Peyer's patch (tissue), 4 donors: ENCODE results near the gene USP47. TPM values are rescaled to one million over a fixed set of nuclear protein-coding genes. Genes with fewer than 3 reads are reported as not detected.

Experiments used
- DNase-seq, 3 donors: peaks; one replicate each; pipeline ENCODE4 v3.0.0-alpha.2; 2017 to 2019
- H3K27ac ChIP-seq, 4 donors: fragments of 200-600 bp; sonication (generic); one replicate each; pipeline ENCODE4 v1.5.1; 2016 to 2019
- H3K27me3 ChIP-seq, 2 donors: fragments of 200-600 bp; sonication (generic); one replicate each; pipeline ENCODE4 v1.5.1; 2019
- H3K36me3 ChIP-seq, 3 donors: fragments of 200-600 bp; sonication (generic); one replicate each; pipeline ENCODE4 v1.5.1; 2016 to 2019
- H3K4me1 ChIP-seq, 4 donors: fragments of 200-600 bp; sonication (generic); one replicate each; pipeline ENCODE4 v1.5.1; 2016 to 2019
- H3K4me3 ChIP-seq, 4 donors: fragments of 200-600 bp; sonication (generic); 1 replicate in 3 of 4; 2 replicates in 1 of 4; pipeline ENCODE4 v1.5.1; 2016 to 2019; ENCODE audit warnings: mild to moderate bottlenecking in 1 of 4
- H3K9me3 ChIP-seq, 4 donors: fragments of 200-600 bp; sonication (generic); one replicate each; pipeline ENCODE4 v1.5.1; 2016 to 2019; ENCODE audit warnings: mild to moderate bottlenecking in 1 of 4
- POLR2A ChIP-seq, 2 donors: fragments of 450-650 bp; IDR thresholded peaks; one replicate each; pipeline ENCODE4 v1.5.1; 2017; ENCODE audit warnings: antibody characterized with exemption in 2 of 2, mild to moderate bottlenecking in 2 of 2, moderate library complexity in 2 of 2
- total RNA-seq, 4 donors: library from RNA; depleted of rRNA; stranded (reverse); fragments of >200 nt; gene quantifications; one replicate each; pipeline ENCODE4 v1.1.0, GENCODE V29; 2016
- TF ChIP-seq, protein P1 (sequence below), 6 experiments: fragments of 450-650 bp in 4 of 6; fragments of 200-600 bp in 2 of 6; sonication (generic) in 1 of 6; IDR thresholded peaks; one replicate each; pipeline ENCODE4 v1.5.1; 2017 to 2019; ENCODE audit warnings: antibody characterized with exemption in 6 of 6, mild to moderate bottlenecking in 3 of 6, moderate library complexity in 1 of 6

The USP47 gene
- total RNA-seq, 4 donors from 2014 or later, result 62.5 to 170 (median 66.4) TPM

DNA sequence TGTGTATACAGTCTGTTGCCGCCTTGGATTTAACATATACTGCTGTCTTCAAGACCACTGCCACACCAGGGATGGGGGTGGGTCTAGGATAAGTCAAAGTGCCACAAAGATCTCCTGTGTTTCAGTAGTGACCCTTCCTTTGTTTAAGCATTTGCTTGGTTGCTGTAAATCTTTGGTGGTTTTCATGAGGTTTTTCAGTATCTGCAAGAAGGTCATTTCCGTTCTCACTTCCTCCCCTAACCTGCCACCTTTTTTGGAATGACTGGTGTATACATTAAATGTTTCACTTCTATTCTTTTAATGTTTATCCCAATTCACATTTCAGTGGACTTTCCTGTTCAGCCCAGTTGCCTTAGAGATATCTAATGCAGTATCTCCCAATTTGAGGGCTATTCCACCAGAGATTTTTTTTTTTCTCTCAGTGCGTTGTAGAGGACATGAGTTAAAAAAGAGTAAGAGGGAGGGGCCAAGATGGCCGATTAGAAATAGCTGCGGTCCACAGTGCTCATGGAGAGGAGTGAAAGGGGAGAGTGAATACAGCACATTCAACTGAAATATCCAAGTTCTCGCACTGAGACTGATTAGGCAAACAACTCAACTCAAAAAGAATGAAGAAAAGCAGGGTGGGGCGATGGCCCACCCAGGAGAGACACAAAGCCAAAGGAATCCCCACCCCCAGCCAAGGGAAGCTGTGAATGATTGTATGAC, 43.2 kb downstream of the USP47 start:
- no peaks in the 10 kb centered on the region for H3K27me3 ChIP-seq
- TF ChIP-seq, protein P1, sequence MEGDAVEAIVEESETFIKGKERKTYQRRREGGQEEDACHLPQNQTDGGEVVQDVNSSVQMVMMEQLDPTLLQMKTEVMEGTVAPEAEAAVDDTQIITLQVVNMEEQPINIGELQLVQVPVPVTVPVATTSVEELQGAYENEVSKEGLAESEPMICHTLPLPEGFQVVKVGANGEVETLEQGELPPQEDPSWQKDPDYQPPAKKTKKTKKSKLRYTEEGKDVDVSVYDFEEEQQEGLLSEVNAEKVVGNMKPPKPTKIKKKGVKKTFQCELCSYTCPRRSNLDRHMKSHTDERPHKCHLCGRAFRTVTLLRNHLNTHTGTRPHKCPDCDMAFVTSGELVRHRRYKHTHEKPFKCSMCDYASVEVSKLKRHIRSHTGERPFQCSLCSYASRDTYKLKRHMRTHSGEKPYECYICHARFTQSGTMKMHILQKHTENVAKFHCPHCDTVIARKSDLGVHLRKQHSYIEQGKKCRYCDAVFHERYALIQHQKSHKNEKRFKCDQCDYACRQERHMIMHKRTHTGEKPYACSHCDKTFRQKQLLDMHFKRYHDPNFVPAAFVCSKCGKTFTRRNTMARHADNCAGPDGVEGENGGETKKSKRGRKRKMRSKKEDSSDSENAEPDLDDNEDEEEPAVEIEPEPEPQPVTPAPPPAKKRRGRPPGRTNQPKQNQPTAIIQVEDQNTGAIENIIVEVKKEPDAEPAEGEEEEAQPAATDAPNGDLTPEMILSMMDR (IDR thresholded peaks at IDR 0.05), result no peak
- TF ChIP-seq POLR2A (IDR thresholded peaks at IDR 0.05), result no peak
- no peak overlapping the region for H3K27ac ChIP-seq
- no peak overlapping the region for H3K4me3 ChIP-seq
- no peaks in the 10 kb centered on the region for H3K4me1 ChIP-seq
- no peaks in the 10 kb centered on the region for H3K9me3 ChIP-seq
- no peak for DNase-seq
- H3K36me3 ChIP-seq, result peaks cover 0 to 44% (median 0%) of the 10 kb centered on the region in 3 donors

GRCh38 chr11:11894486-11894885, 52.7 kb downstream of the USP47 start:
- Histone ChIP-seq H3K27ac (no peak overlapping the region), H3K9me3 (no peaks in the 10 kb centered on the region), H3K4me1 (no peaks in the 10 kb centered on the region), H3K27me3 (no peaks in the 10 kb centered on the region), H3K36me3 (peaks cover 0 to 22% (median 0%) of the 10 kb centered on the region in 3 donors), H3K4me3 (no peak overlapping the region)
- TF ChIP-seq POLR2A (IDR thresholded peaks at IDR 0.05), result no peak
- TF ChIP-seq, protein P1 (IDR thresholded peaks at IDR 0.05), result no peak
- DNase-seq, result no peak

- Histone ChIP-seq H3K27me3 (no peaks in the 10 kb centered on the region), H3K27ac (no peak overlapping the region), H3K4me1 (no peaks in the 10 kb centered on the region), H3K36me3 (peaks cover 0 to 22% (median 0%) of the 10 kb centered on the region in 3 donors), H3K4me3 (no peak overlapping the region), H3K9me3 (no peaks in the 10 kb centered on the region)
- DNase-seq, result no peak
- TF ChIP-seq POLR2A (IDR thresholded peaks at IDR 0.05), result no peak
- TF ChIP-seq, protein P1 (IDR thresholded peaks at IDR 0.05), result no peak
Observed at GRCh38 chr11:11895672-11896071, 53.9 kb downstream of the USP47 start.

GRCh38 chr11:11898648-11899047, 56.9 kb downstream of the USP47 start:
- no peaks in the 10 kb centered on the region for H3K4me1 ChIP-seq
- TF ChIP-seq, protein P1 (IDR thresholded peaks at IDR 0.05), result no peak
- TF ChIP-seq POLR2A (IDR thresholded peaks at IDR 0.05), result no peak
- H3K4me3 ChIP-seq, result no peak overlapping the region
- DNase-seq, result no peak
- no peak overlapping the region for H3K27ac ChIP-seq
- H3K27me3 ChIP-seq, result no peaks in the 10 kb centered on the region
- H3K36me3 ChIP-seq, result peaks cover 0 to 26% (median 0%) of the 10 kb centered on the region in 3 donors
- H3K9me3 ChIP-seq, result no peaks in the 10 kb centered on the region

GRCh38 chr11:11899401-11899800, 57.6 kb downstream of the USP47 start:
- DNase-seq, result no peak
- Histone ChIP-seq H3K27ac (no peak overlapping the region), H3K36me3 (peaks cover 0 to 21% (median 0%) of the 10 kb centered on the region in 3 donors), H3K27me3 (no peaks in the 10 kb centered on the region), H3K4me1 (no peaks in the 10 kb centered on the region), H3K4me3 (no peak overlapping the region), H3K9me3 (no peaks in the 10 kb centered on the region)
- no peak for TF ChIP-seq POLR2A (IDR thresholded peaks at IDR 0.05)
- TF ChIP-seq, protein P1 (IDR thresholded peaks at IDR 0.05), result peak in 1 of 6 experiments; percentile 6
